Mesendoderm (in vitro differentiated cells): ENCODE data around the gene TAAR8. TPM values are rescaled to one million over a fixed set of nuclear protein-coding genes. Genes with fewer than 3 reads are reported as not detected.

ENCODE experiments used
- DNase-seq: peaks from one replicate; pipeline ENCODE4 v3.0.0; 2013
- H2AK5ac ChIP-seq: 2 replicates; pipeline ENCODE4 v1.6.1; 2013; ENCODE audit warnings: low read length, inconsistent platforms
- H2BK120ac ChIP-seq: 2 replicates; pipeline ENCODE4 v1.6.1; 2013; ENCODE audit warnings: low read depth, mild to moderate bottlenecking, low read length, moderate library complexity, mixed read lengths
- H2BK15ac ChIP-seq: replicated peaks from 2 replicates; pipeline ENCODE4 v1.6.1; 2013; ENCODE audit warnings: low read depth, mild to moderate bottlenecking, moderate library complexity
- H2BK5ac ChIP-seq: 2 replicates; pipeline ENCODE4 v1.6.1; 2013; ENCODE audit warnings: low read length, inconsistent platforms
- H3K18ac ChIP-seq: 2 replicates; pipeline ENCODE4 v1.6.1; 2013; ENCODE audit warnings: mild to moderate bottlenecking, low read length, mixed read lengths
- H3K23ac ChIP-seq: one replicate; pipeline ENCODE4 v1.6.1; 2013; ENCODE audit warnings: low read length
- H3K27ac ChIP-seq: 2 replicates; pipeline ENCODE4 v1.5.1; 2013; ENCODE audit warnings: low read depth, mild to moderate bottlenecking, inconsistent platforms, low read length, moderate library complexity
- H3K27me3 ChIP-seq: 2 replicates; pipeline ENCODE4 v1.6.1; 2013; ENCODE audit warnings: low read length, control low read depth, mild to moderate bottlenecking, inconsistent platforms; ENCODE audit not compliant: insufficient read depth, poor library complexity
- H3K36me3 ChIP-seq: 2 replicates; pipeline ENCODE4 v1.6.1; 2013; ENCODE audit warnings: low read length, inconsistent platforms; ENCODE audit not compliant: control insufficient read depth, insufficient read depth
- H3K4ac ChIP-seq: one replicate; pipeline ENCODE4 v1.6.1; 2013; ENCODE audit warnings: low read depth, mild to moderate bottlenecking, low read length, moderate library complexity
- H3K4me1 ChIP-seq: 2 replicates; pipeline ENCODE4 v1.6.1; 2013; ENCODE audit warnings: low read depth, low read length, inconsistent platforms; ENCODE audit not compliant: control insufficient read depth
- H3K4me2 ChIP-seq: 2 replicates; pipeline ENCODE4 v1.6.1; 2013; ENCODE audit warnings: low read length
- H3K4me3 ChIP-seq: 2 replicates; pipeline ENCODE4 v1.5.1; 2013; ENCODE audit warnings: mild to moderate bottlenecking, low read length
- H3K56ac ChIP-seq: one replicate; pipeline ENCODE4 v1.6.1; 2013; ENCODE audit warnings: low read length
- H3K79me1 ChIP-seq: 2 replicates; pipeline ENCODE4 v1.6.1; 2013; ENCODE audit warnings: low read length, inconsistent platforms
- H3K79me2 ChIP-seq: 2 replicates; pipeline ENCODE4 v1.6.1; 2013; ENCODE audit warnings: mild to moderate bottlenecking, low read length; ENCODE audit not compliant: control insufficient read depth, insufficient read depth
- H3K9ac ChIP-seq: 2 replicates; pipeline ENCODE4 v1.6.1; 2013; ENCODE audit warnings: low read length, inconsistent platforms
- H4K5ac ChIP-seq: one replicate; pipeline ENCODE4 v1.6.1; 2013; ENCODE audit warnings: low read length
- H4K8ac ChIP-seq: one replicate; pipeline ENCODE4 v1.6.1; 2013; ENCODE audit warnings: low read depth, mild to moderate bottlenecking, control low read depth, low read length, moderate library complexity
- WGBS: extraction: QIAGEN DNeasy Blood & Tissue Kit; methylation state at CpG from one replicate; pipeline ENCODE4 v1.1.7; 2013; ENCODE audit warnings: low lambda C conversion rate, missing lambda C conversion rate; ENCODE audit not compliant: insufficient coverage; ENCODE audit errors: extremely low coverage; 5-methylcytosine and 5-hydroxymethylcytosine counted together
- polyA plus RNA-seq, 2 experiments: library from polyadenylated mRNA; stranded (reverse); fragments of 200-250 nt; gene quantifications; one replicate each; pipeline ENCODE4 v1.2.3, GENCODE V29; 2013

Gene TAAR8, protein sequence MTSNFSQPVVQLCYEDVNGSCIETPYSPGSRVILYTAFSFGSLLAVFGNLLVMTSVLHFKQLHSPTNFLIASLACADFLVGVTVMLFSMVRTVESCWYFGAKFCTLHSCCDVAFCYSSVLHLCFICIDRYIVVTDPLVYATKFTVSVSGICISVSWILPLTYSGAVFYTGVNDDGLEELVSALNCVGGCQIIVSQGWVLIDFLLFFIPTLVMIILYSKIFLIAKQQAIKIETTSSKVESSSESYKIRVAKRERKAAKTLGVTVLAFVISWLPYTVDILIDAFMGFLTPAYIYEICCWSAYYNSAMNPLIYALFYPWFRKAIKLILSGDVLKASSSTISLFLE
- not detected for polyA plus RNA-seq (2013, experiment 1 of 2)
- polyA plus RNA-seq (2013, experiment 2 of 2), result not detected

GRCh38 chr6:132552372-132552771, at the start of gene TAAR8:
TSS of gene TAAR8 (plus strand) at chr6:132552672. CDS start at chr6:132552693, 21 bp downstream.
- Histone ChIP-seq H3K18ac (no peak within 1 kb of the TSS), H3K4me2 (no peak within 1 kb of the TSS), H2BK5ac (no peak within 1 kb of the TSS), H3K4me1 (no peaks in the 10 kb centered on the region), H3K79me2 (no peaks in the 10 kb centered on the region), H4K5ac (no peak within 1 kb of the TSS), H3K23ac (no peak within 1 kb of the TSS), H3K36me3 (no peaks in the 10 kb centered on the region), H3K4me3 (no peak within 1 kb of the TSS), H2AK5ac (no peak within 1 kb of the TSS), H3K27me3 (no peaks in the 10 kb centered on the region), H3K9ac (no peak within 1 kb of the TSS), H2BK15ac (no peak within 1 kb of the TSS), H3K56ac (no peak within 1 kb of the TSS), H3K79me1 (no peaks in the 10 kb centered on the region), H3K4ac (no peak within 1 kb of the TSS), H3K27ac (no peak within 1 kb of the TSS), H4K8ac (no peak within 1 kb of the TSS), H2BK120ac (no peak within 1 kb of the TSS)
- DNase-seq, result no peak
- no CpG with 5 or more reads among the region's 2 CpGs for WGBS

- H3K4me3 ChIP-seq, result no peak overlapping the region
- no peak overlapping the region for H3K23ac ChIP-seq
- H3K56ac ChIP-seq, result no peak overlapping the region
- WGBS, result no CpG with 5 or more reads among the region's 5 CpGs
- peaks cover 2% of the 10 kb centered on the region for H3K4me1 ChIP-seq
- H3K79me1 ChIP-seq, result peaks cover 15% of the 10 kb centered on the region
- no peak overlapping the region for H4K5ac ChIP-seq
- H2AK5ac ChIP-seq, result no peak overlapping the region
- H4K8ac ChIP-seq, result no peak overlapping the region
- DNase-seq, result no peak
- H3K4ac ChIP-seq, result no peak overlapping the region
- H2BK15ac ChIP-seq, result no peak overlapping the region
- no peak overlapping the region for H3K9ac ChIP-seq
- H3K27ac ChIP-seq, result no peak overlapping the region
- H3K36me3 ChIP-seq, result no peaks in the 10 kb centered on the region
- H3K27me3 ChIP-seq, result no peaks in the 10 kb centered on the region
- no peak overlapping the region for H2BK120ac ChIP-seq
- no peak overlapping the region for H3K4me2 ChIP-seq
- peaks cover 15% of the 10 kb centered on the region for H3K79me2 ChIP-seq
- H3K18ac ChIP-seq, result no peak overlapping the region
- no peak overlapping the region for H2BK5ac ChIP-seq
Observed at GRCh38 chr6:132504757-132505156, 47.7 kb upstream of the TAAR8 start.

DNA sequence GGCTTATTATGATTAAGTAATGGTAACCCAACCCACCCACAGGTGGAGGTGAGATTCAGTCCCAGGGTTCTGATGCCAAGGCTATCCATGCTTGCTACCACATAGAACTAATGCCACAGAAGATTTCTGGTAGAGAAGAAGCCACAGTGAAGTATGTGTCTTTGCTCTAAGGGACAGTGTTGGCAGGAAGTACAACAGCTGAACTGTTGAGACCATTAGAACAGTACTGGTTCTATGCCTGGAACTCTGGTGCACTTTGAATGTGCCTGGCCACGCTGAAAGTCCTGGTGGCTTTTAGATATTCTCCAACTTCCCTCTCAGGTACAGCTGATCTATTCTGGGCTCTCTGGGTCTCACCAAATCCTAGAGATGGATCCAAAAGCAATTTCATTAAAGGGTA, 47.3 kb upstream of the TAAR8 start:
- Histone ChIP-seq H3K27me3 (no peaks in the 10 kb centered on the region), H3K79me1 (peaks cover 15% of the 10 kb centered on the region), H3K4me2 (no peak overlapping the region), H3K4ac (no peak overlapping the region), H3K36me3 (no peaks in the 10 kb centered on the region), H3K79me2 (peaks cover 15% of the 10 kb centered on the region), H2BK120ac (no peak overlapping the region), H2BK5ac (no peak overlapping the region), H4K5ac (no peak overlapping the region), H3K18ac (no peak overlapping the region), H2AK5ac (no peak overlapping the region), H3K56ac (no peak overlapping the region), H3K4me1 (no peaks in the 10 kb centered on the region), H3K4me3 (no peak overlapping the region), H4K8ac (no peak overlapping the region), H2BK15ac (no peak overlapping the region), H3K27ac (no peak overlapping the region), H3K9ac (no peak overlapping the region), H3K23ac (no peak overlapping the region)
- WGBS, result no CpG with 5 or more reads among the region's 1 CpG
- DNase-seq, result no peak

- no peak overlapping the region for H3K27ac ChIP-seq
- no peak overlapping the region for H2BK15ac ChIP-seq
- WGBS, result no CpG with 5 or more reads among the region's 2 CpGs
- no peak overlapping the region for H3K18ac ChIP-seq
- no peaks in the 10 kb centered on the region for H3K36me3 ChIP-seq
- no peaks in the 10 kb centered on the region for H3K27me3 ChIP-seq
- H2BK5ac ChIP-seq, result no peak overlapping the region
- peaks cover 21% of the 10 kb centered on the region for H3K79me2 ChIP-seq
- H3K23ac ChIP-seq, result no peak overlapping the region
- H3K56ac ChIP-seq, result no peak overlapping the region
- no peak overlapping the region for H3K9ac ChIP-seq
- H4K5ac ChIP-seq, result no peak overlapping the region
- H3K4me1 ChIP-seq, result no peaks in the 10 kb centered on the region
- H3K4me2 ChIP-seq, result no peak overlapping the region
- no peak overlapping the region for H3K4me3 ChIP-seq
- no peak overlapping the region for H4K8ac ChIP-seq
- DNase-seq, result no peak
- H2BK120ac ChIP-seq, result no peak overlapping the region
- peaks cover 19% of the 10 kb centered on the region for H3K79me1 ChIP-seq
- no peak overlapping the region for H2AK5ac ChIP-seq
- no peak overlapping the region for H3K4ac ChIP-seq
Observed at GRCh38 chr6:132506461-132506860, 46.0 kb upstream of the TAAR8 start.

GRCh38 chr6:132506869-132507808, 45.3 kb upstream of the TAAR8 start:
- H3K79me1 ChIP-seq, result peaks cover 19% of the 10 kb centered on the region
- no peaks in the 10 kb centered on the region for H3K4me1 ChIP-seq
- H2BK5ac ChIP-seq, result no peak overlapping the region
- no peaks in the 10 kb centered on the region for H3K36me3 ChIP-seq
- no peak overlapping the region for H3K4ac ChIP-seq
- no peak overlapping the region for H4K8ac ChIP-seq
- H3K4me2 ChIP-seq, result no peak overlapping the region
- no peak for DNase-seq
- H4K5ac ChIP-seq, result no peak overlapping the region
- H3K9ac ChIP-seq, result no peak overlapping the region
- no peak overlapping the region for H3K27ac ChIP-seq
- H2BK15ac ChIP-seq, result no peak overlapping the region
- H2AK5ac ChIP-seq, result no peak overlapping the region
- H3K23ac ChIP-seq, result no peak overlapping the region
- no peak overlapping the region for H3K18ac ChIP-seq
- no peak overlapping the region for H3K4me3 ChIP-seq
- no peak overlapping the region for H3K56ac ChIP-seq
- no CpG with 5 or more reads among the region's 5 CpGs for WGBS
- no peak overlapping the region for H2BK120ac ChIP-seq
- H3K27me3 ChIP-seq, result no peaks in the 10 kb centered on the region
- H3K79me2 ChIP-seq, result peaks cover 21% of the 10 kb centered on the region
